GM04504 (cell line): ENCODE data around the gene CYP8B1.

ENCODE experiments used
- DNase-seq: peaks from one replicate; pipeline ENCODE4 v3.0.0-alpha.2; 2012; ENCODE audit warnings: low read depth

CYP8B1 gene

GRCh38 chr3:42853056-42853455 lies 22.6 kb downstream of the CYP8B1 start:
- DNase-seq, result no peak

GRCh38 chr3:42852441-42852840 lies 23.2 kb downstream of the CYP8B1 start:
- no peak for DNase-seq

GRCh38 chr3:42851228-42851834 lies 24.3 kb downstream of the CYP8B1 start:
- no peak for DNase-seq

GRCh38 chr3:42850263-42850662 lies 25.4 kb downstream of the CYP8B1 start:
- DNase-seq, result no peak

GRCh38 chr3:42849017-42849416 lies 26.7 kb downstream of the CYP8B1 start:
- no peak for DNase-seq

GRCh38 chr3:42847731-42848130 lies 27.9 kb downstream of the CYP8B1 start:
- no peak for DNase-seq

- DNase-seq, result no peak
These were observed 28.8 kb downstream of the CYP8B1 start for GRCh38 chr3:42846685-42847522.

- DNase-seq, result no peak
These were observed 30.9 kb downstream of the CYP8B1 start for GRCh38 chr3:42844815-42845214.

GRCh38 chr3:42844412-42844713 lies 31.3 kb downstream of the CYP8B1 start:
- no peak for DNase-seq

GRCh38 chr3:42843713-42844411 lies 31.8 kb downstream of the CYP8B1 start:
- no peak for DNase-seq

GRCh38 chr3:42841332-42841731 lies 34.3 kb downstream of the CYP8B1 start:
- DNase-seq, result no peak

GRCh38 chr3:42839616-42840015 lies 36.1 kb downstream of the CYP8B1 start:
- peak; percentile 32 for DNase-seq

GRCh38 chr3:42838571-42838970 lies 37.1 kb downstream of the CYP8B1 start:
- DNase-seq, result no peak

- no peak for DNase-seq
These were observed 39.2 kb downstream of the CYP8B1 start for GRCh38 chr3:42836150-42837123.

GRCh38 chr3:42831321-42831713 lies 44.4 kb downstream of the CYP8B1 start:
- peak; percentile 15 for DNase-seq

GRCh38 chr3:42830437-42831320 lies 45.0 kb downstream of the CYP8B1 start:
- DNase-seq, result peak; percentile 3

GRCh38 chr3:42829628-42830436 lies 45.8 kb downstream of the CYP8B1 start:
- DNase-seq, result no peak

- DNase-seq, result no peak
These were observed 46.5 kb downstream of the CYP8B1 start for GRCh38 chr3:42829083-42829627.

GRCh38 chr3:42827654-42828053 lies 48.0 kb downstream of the CYP8B1 start:
- no peak for DNase-seq

GRCh38 chr3:42827023-42827422 lies 48.7 kb downstream of the CYP8B1 start:
- DNase-seq, result no peak
